Right kidney (tissue), 1 donor: Measurements from ENCODE around the gene ATRX.
"Not testable (repeated sequence)": the region's sequence is repeated elsewhere in the genome, so short reads cannot be mapped to it uniquely, and the experiment has no call there.

Source experiments
- DNase-seq: peaks from one replicate; pipeline ENCODE4 v3.0.0-alpha.2; 2016

ATRX gene

DNA sequence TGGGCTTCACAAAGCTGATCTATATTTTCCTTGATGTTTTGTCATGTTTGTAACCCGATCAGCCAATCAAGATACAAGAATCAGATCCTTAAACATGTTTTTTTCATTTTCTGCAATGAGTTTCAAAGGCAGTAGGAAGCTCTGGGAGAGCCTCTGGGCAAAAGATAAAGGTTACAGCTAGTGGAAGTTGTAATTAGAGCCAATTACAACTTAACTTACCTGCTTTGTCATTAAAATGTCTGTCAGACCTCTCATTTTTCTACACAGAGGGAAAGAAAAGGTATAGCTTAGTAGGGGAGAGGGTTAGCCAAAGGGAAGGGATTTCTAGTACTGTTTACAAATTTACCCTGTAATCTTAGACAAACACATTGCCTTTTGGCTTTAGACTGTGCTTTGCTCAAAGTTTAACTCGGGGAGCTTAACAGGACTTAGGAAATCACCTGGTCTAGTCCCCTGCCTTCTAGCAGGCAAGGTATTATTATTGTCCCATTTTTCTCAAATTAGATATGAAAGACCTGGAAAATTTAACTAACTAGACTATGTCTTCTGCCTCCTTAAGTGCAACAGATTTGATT lies 283.0 kb downstream of the ATRX start:
- DNase-seq = no peak

DNA sequence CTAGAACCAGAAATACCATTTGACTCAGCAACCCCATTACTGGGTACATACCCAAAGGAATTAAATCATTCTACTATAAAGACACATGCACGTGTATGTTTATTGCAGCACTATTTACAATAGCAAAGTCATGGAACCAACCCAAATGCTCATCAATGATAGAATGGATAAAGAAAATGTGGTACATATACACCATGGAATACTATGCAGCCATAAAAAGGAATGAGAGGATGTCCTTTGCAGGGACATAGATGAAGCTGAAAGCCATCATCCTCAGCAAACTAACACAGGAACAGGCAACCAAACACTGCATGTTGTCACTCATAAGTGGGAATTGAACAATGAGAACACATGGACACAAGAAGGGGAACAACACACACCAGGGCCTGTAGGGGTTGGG lies 285.9 kb downstream of the ATRX start:
- DNase-seq = not testable (repeated sequence)

DNA sequence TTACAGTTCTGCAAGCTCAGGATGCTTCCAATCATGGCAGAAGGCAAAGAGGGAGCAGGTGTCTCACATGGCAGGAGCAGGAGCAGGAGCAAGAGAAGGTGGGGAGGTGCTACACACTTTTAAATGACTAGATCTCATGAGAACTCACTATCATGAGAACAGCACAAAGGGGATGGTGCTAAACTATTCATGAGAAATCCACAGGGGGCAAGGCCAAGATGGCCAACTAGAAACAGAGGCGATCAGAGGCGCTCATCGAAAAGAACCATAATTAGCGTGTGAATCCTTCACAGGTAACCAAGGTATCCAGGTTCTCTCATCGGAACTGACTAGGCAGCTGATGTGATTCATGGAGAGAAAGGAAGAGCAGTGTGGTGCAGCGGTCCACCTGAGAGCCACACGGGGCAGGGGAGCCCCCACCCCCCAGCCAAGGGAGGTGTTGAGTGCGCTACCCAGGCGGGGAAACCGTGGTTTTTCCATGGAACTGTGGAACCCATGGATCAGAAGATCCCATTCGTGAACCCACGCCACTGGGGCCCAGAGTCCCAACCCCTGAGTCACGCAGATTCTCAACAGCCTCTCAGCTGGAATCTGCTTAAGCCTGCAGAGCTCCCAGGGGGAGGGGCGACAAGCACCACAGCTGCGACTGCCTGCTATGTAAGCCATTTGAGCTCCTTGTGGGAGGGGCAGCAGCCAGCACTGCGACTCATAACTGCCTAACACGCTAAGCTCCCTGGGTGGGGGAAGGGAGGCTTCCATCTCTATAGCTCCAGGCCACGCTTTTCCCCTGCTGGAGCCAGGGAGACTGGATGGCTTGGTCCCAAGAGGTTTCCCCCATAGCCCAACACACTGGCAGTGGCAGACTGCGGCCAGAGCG lies 292.1 kb downstream of the ATRX start:
- DNase-seq = no peak

DNA sequence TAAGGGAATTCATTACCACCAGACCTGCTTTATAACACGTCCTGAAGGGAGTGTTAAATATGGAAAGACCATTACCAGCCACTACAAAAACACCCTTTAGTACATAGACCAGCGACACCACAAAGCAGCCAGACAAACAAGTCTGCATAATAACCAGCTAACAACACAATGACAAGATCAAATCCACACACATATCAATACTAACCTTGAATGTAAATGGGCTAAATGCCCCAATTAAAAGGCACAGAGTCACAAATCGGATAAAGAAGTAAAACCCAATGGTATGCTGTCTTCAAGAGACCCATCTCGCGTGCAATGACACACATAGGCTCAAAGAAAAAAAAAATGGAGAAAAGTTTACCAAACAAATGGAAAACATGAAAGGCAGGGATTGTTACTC lies 302.0 kb downstream of the ATRX start:
- no peak for DNase-seq

DNA sequence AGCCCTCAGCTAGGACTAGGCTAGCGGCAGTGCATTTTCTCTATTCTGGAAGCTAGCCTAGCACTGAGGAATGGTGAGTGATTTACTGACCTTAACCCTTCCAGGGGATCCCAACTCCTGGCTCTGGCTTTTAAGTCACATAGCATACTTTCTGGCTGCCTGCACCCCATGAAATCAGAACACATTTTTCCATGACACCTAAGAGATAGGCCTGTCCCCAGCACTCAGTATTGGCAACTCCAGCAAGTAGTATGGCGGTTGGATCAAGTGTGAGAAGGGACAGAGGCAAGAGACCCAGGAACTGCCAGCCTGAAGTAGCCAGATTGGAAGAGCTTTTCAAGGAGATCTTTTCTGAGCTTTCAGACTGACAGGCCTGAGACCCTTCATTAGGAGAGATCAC lies 330.6 kb downstream of the ATRX start:
- DNase-seq = no peak
